ENCODE measurements around the gene KRTAP1-5. TPM values are rescaled to one million over a fixed set of nuclear protein-coding genes. Genes with fewer than 3 reads are reported as not detected.

The KRTAP1-5 gene
- total and polyA plus RNA-seq, 2 donors (not counting 3 experiments of a cell fraction or from before 2014, with no cell fraction given): not detected

GRCh38 chr17:41013181-41013580 lies 13.8 kb downstream of the KRTAP1-5 start:
- Histone ChIP-seq H3K4me2 (ENCODE audit: insufficient read depth, low read length) (no peak overlapping the region), H3K4me1 (ENCODE audit: control insufficient read depth, extremely low read depth, insufficient read depth, low read length) (no peaks in the 10 kb centered on the region), H2AFZ (ENCODE audit: low read depth, low read length) (no peak overlapping the region), H3K27ac (ENCODE audit: insufficient read depth, low read depth, low read length) (no peak overlapping the region), H3K4me3 (replicated peaks in 1 of 3; ENCODE audit: insufficient read depth in 1 of 3, low read depth in 1 of 3, low read length in 3 of 3) (no peak overlapping the region), H3K27me3 (ENCODE audit: control insufficient read depth in 2 of 2, insufficient read depth in 2 of 2, low read length in 2 of 2) (peaks cover 0 to 1% of the 10 kb centered on the region in 2 experiments), H3K9me1 (replicated peaks; ENCODE audit: control insufficient read depth, extremely low read depth, insufficient read depth, low read length) (no peaks in the 10 kb centered on the region), H3K9me3 (replicated peaks; ENCODE audit: control insufficient read depth, insufficient read depth, low read length) (no peaks in the 10 kb centered on the region), H4K20me1 (replicated peaks; ENCODE audit: control insufficient read depth, extremely low read depth, insufficient read depth, low read length) (no peaks in the 10 kb centered on the region), H3K9ac (replicated peaks; ENCODE audit: extremely low read depth, insufficient read depth, low read length) (no peak overlapping the region), H3K36me3 (ENCODE audit: control insufficient read depth in 2 of 2, extremely low read depth in 1 of 2, insufficient read depth in 2 of 2, low read length in 2 of 2) (no peaks in the 10 kb centered on the region), H3K79me2 (ENCODE audit: control insufficient read depth, insufficient read depth, low read length) (no peaks in the 10 kb centered on the region)
- FAIRE-seq (no peak), DNase-seq (ENCODE audit: low read depth, low spot score) (no peak)
- no TSS peak for BruUV-seq (replicated peaks)
- no peak for TF ChIP-seq JUN (IDR thresholded peaks at IDR 0.05; ENCODE audit: borderline replicate concordance, insufficient read depth, insufficient read length, low read depth)
- TF ChIP-seq GATA2 (IDR thresholded peaks at IDR 0.05; ENCODE audit: insufficient read depth, insufficient read length, low read depth, low read length): no peak
- no peak for TF ChIP-seq FOS (IDR thresholded peaks at IDR 0.05; ENCODE audit: borderline replicate concordance, insufficient read depth, low read length)
- TF ChIP-seq MAX (IDR thresholded peaks at IDR 0.05; ENCODE audit: insufficient read depth, insufficient read length): no peak
- no peak for TF ChIP-seq POLR2A (IDR thresholded peaks at IDR 0.05; ENCODE audit: low read depth, low read length)
- TF ChIP-seq EZH2 (IDR thresholded peaks at IDR 0.05; ENCODE audit: borderline replicate concordance, low read depth, low read length, severe bottlenecking): no peak
- TF ChIP-seq CTCF (IDR thresholded peaks at IDR 0.05; ENCODE audit: extremely low read depth in 1 of 2, insufficient read depth in 1 of 2, low read depth in 1 of 2, low read length in 2 of 2): no peak
- TF ChIP-seq POLR2AphosphoS5 (IDR thresholded peaks at IDR 0.05; ENCODE audit: insufficient read depth, low read depth, low read length): no peak
- no peak for TF ChIP-seq MYC (IDR thresholded peaks at IDR 0.05; ENCODE audit: low read depth, low read length)
- intact Hi-C loops (cut with micrococcal nuclease): no loop called here
- ChIA-PET POLR2A (no interaction called here), CTCF (no interaction called here)
- dilution Hi-C loops (cut with MboI; ENCODE audit: extremely low pct_ligation_motif_present, low sequenced_read_pairs): no loop called here

Data from endothelial cell of umbilical vein (primary cell).